ENCODE data around the gene ARHGAP26. TPM values are rescaled to one million over a fixed set of nuclear protein-coding genes. Genes with fewer than 3 reads are reported as not detected.

Gene ARHGAP26
- total and polyA plus RNA-seq, 2 of the 4 experiments (the other 2 are of a cell fraction): 0.54 to 0.56 TPM

DNA sequence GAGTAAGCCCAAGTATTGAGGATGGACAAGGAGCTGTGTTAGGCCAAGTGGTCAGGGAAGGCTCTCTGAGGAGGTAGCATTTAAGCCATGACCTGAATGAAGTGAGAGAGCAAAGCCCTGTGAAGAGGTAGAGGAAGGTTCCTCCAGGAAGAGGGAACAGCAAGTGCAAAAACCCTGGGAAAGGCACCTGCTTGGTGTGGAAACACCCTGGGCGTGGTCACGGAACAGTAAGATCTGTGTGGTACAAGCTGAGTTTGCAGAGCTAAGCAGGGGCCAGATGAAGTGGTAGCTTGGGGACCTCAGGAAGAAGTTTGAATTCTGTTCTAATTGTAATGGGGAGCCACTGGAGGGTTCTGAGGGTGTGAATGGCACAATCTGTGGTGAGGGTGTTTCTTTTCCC is 310.2 kb downstream of the ARHGAP26 start:
- Histone ChIP-seq H3K56ac (ENCODE audit: extremely low read depth, insufficient read depth, low read length) (no peak overlapping the region), H4K5ac (ENCODE audit: low read depth, low read length) (no peak overlapping the region), H3K9me3 (ENCODE audit: control insufficient read depth, insufficient read depth, low read length) (no peaks in the 10 kb centered on the region), H2AK5ac (ENCODE audit: low read depth, low read length) (no peak overlapping the region), H2BK5ac (ENCODE audit: low read depth, low read length, poor library complexity, severe bottlenecking) (no peak overlapping the region), H3K14ac (replicated peaks; ENCODE audit: low read depth, low read length) (no peak overlapping the region), H2AFZ (replicated peaks; ENCODE audit: low read length, poor library complexity) (no peak overlapping the region), H2AK9ac (replicated peaks; ENCODE audit: low read depth, low read length, poor library complexity) (no peak overlapping the region), H3K18ac (ENCODE audit: low read depth, low read length) (no peak overlapping the region), H4K20me1 (ENCODE audit: insufficient read depth, low read length) (no peaks in the 10 kb centered on the region), H2BK15ac (ENCODE audit: low read depth, low read length) (no peak overlapping the region), H4K8ac (ENCODE audit: low read depth in 2 of 2, low read length in 2 of 2) (no peak overlapping the region), H3K23ac (ENCODE audit: low read depth, low read length) (no peak overlapping the region), H3K79me1 (ENCODE audit: low read depth in 1 of 2, low read length in 2 of 2) (no peaks in the 10 kb centered on the region), H3K36me3 (ENCODE audit: control insufficient read depth, insufficient read depth, low read length) (no peaks in the 10 kb centered on the region), H2BK20ac (ENCODE audit: low read depth, low read length) (no peak overlapping the region), H3K9me1 (ENCODE audit: insufficient read depth, low read length) (no peaks in the 10 kb centered on the region), H3K4me1 (ENCODE audit: control insufficient read depth, insufficient read depth, low read length) (peaks cover 3% of the 10 kb centered on the region; the same call in 1 of the 2 replicates), H3K27ac (ENCODE audit: insufficient read depth, low read length) (no peak overlapping the region), H3K27me3 (ENCODE audit: control insufficient read depth, insufficient read depth, low read length) (no peaks in the 10 kb centered on the region), H3K4me2 (ENCODE audit: low read depth, low read length) (no peak overlapping the region), H3K4ac (ENCODE audit: low read depth, low read length) (no peak overlapping the region), H3K4me3 (ENCODE audit: insufficient read depth, low read depth, low read length) (no peak overlapping the region), H2BK120ac (ENCODE audit: low read depth, low read length) (no peak overlapping the region), H3K9ac (ENCODE audit: low read depth, low read length) (no peak overlapping the region), H4K91ac (ENCODE audit: insufficient read depth, low read depth, low read length) (no peak overlapping the region)
- WGBS, 2 experiments (ENCODE audit: extremely low coverage in 2 of 2, insufficient read length in 1 of 2): 100% methylated on average over 2 of the region's 2 CpGs; no CpG with 5 or more reads in 1 of the 2 experiments
- dilution Hi-C loops (cut with HindIII; ENCODE audit: low sequenced_read_pairs, unreplicated experiment) (no loop called here), in situ Hi-C loops (cut with MboI; ENCODE audit: low sequenced_read_pairs) (no loop called here), intact Hi-C loops (cut with micrococcal nuclease) (no loop called here)
- ChIA-PET CTCF (no interaction called here), POLR2A (ENCODE audit: unreplicated experiment) (no interaction called here)
- TF ChIP-seq RCOR1 (IDR thresholded peaks at IDR 0.05; ENCODE audit: insufficient replicate concordance, low read length) (no peak), MXI1 (IDR thresholded peaks at IDR 0.05; ENCODE audit: borderline replicate concordance, low read depth, low read length) (no peak), POLR2A (IDR thresholded peaks at IDR 0.05; ENCODE audit: low read depth, low read length) (no peak), RFX5 (IDR thresholded peaks at IDR 0.05; ENCODE audit: low read depth, low read length) (no peak), BHLHE40 (IDR thresholded peaks at IDR 0.05; ENCODE audit: low read depth, low read length) (no peak), RAD21 (IDR thresholded peaks at IDR 0.05; ENCODE audit: low read length) (no peak), MAZ (IDR thresholded peaks at IDR 0.05; ENCODE audit: borderline replicate concordance, low read depth, low read length) (no peak), CEBPB (IDR thresholded peaks at IDR 0.05; ENCODE audit: low read depth, low read length) (no peak), CHD1 (IDR thresholded peaks at IDR 0.05; ENCODE audit: low read depth, low read length) (no peak), FOS (IDR thresholded peaks at IDR 0.05; ENCODE audit: low read depth, low read length) (no peak), MAFK (IDR thresholded peaks at IDR 0.05; ENCODE audit: low read depth, low read length) (no peak), SMC3 (IDR thresholded peaks at IDR 0.05; ENCODE audit: low read depth, low read length) (no peak), NFE2L2 (IDR thresholded peaks at IDR 0.05; ENCODE audit: low read depth, low read length) (no peak), ELK1 (IDR thresholded peaks at IDR 0.05; ENCODE audit: borderline replicate concordance, low read depth, low read length) (no peak)
- TF ChIP-seq, protein P1, sequence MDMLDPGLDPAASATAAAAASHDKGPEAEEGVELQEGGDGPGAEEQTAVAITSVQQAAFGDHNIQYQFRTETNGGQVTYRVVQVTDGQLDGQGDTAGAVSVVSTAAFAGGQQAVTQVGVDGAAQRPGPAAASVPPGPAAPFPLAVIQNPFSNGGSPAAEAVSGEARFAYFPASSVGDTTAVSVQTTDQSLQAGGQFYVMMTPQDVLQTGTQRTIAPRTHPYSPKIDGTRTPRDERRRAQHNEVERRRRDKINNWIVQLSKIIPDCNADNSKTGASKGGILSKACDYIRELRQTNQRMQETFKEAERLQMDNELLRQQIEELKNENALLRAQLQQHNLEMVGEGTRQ (IDR thresholded peaks at IDR 0.05; ENCODE audit: low read depth, low read length): no peak
- TF ChIP-seq, protein P2, sequence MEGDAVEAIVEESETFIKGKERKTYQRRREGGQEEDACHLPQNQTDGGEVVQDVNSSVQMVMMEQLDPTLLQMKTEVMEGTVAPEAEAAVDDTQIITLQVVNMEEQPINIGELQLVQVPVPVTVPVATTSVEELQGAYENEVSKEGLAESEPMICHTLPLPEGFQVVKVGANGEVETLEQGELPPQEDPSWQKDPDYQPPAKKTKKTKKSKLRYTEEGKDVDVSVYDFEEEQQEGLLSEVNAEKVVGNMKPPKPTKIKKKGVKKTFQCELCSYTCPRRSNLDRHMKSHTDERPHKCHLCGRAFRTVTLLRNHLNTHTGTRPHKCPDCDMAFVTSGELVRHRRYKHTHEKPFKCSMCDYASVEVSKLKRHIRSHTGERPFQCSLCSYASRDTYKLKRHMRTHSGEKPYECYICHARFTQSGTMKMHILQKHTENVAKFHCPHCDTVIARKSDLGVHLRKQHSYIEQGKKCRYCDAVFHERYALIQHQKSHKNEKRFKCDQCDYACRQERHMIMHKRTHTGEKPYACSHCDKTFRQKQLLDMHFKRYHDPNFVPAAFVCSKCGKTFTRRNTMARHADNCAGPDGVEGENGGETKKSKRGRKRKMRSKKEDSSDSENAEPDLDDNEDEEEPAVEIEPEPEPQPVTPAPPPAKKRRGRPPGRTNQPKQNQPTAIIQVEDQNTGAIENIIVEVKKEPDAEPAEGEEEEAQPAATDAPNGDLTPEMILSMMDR (conservative IDR thresholded peaks at IDR 0.05; ENCODE audit: low read depth, low read length): no peak
- ATAC-seq (ENCODE audit: low read depth): no peak
- no peak for DNase-seq
- no TSS peak for BruUV-seq (replicated peaks)
